Measurements from ENCODE around the gene AUTS2. TPM values are rescaled to one million over a fixed set of nuclear protein-coding genes. Genes with fewer than 3 reads are reported as not detected.

The AUTS2 gene
- total and polyA plus RNA-seq, 7 experiments from 2014 or later, result 0.40 to 31.7 (median 4.2) TPM

DNA sequence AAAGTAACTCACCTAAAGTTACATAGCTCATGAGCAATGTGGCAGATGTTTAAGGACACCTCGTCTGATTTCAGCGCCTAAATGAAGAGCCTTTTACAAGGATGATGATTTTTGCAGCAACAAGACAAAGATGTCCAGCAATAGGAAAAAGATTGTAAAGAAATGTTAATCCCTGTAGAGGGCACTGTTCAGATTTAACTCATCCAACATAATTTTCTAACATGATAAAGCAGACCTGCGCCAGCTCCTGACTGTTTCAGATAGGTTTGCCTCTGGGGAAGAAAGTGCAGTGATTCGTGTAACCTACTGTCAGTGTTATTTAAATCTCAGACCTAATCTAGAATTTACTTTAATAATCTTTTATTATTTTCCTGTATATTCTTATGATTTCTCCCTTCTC lies 595.2 kb downstream of the AUTS2 start:
- Mint-ChIP-seq H3K9me3 (peaks cover 0 to 12% (median 2%) of the 10 kb centered on the region in 11 donors), H3K4me3 (no peak overlapping the region), H3K36me3 (no peaks in the 10 kb centered on the region), H3K27ac (no peak overlapping the region), H3K4me1 (no peaks in the 10 kb centered on the region), H3K27me3 (peaks cover 0 to 3% (median 0%) of the 10 kb centered on the region in 5 donors)
- intact Hi-C loops (cut with micrococcal nuclease), result loop anchor here in 1 of 2 donors (1.0 kb wide), 1 partner anchor 505 kb away; no protein-coding TSS in a partner anchor
- Histone ChIP-seq H3K36me3 (ENCODE audit: control insufficient read depth in 2 of 3, insufficient read depth in 3 of 3, low read length in 3 of 3) (no peaks in the 10 kb centered on the region), H3K4me1 (ENCODE audit: control insufficient read depth in 2 of 2, insufficient read depth in 2 of 2, low read length in 2 of 2) (no peaks in the 10 kb centered on the region), H3K27ac (ENCODE audit: low read depth, low read length) (no peak overlapping the region), H3K4me3 (ENCODE audit: low read length) (no peak overlapping the region), H3K9me3 (ENCODE audit: control insufficient read depth in 2 of 3, low read length in 3 of 3) (no peaks in the 10 kb centered on the region), H3K27me3 (ENCODE audit: control insufficient read depth in 2 of 2, insufficient read depth in 2 of 2, low read length in 2 of 2) (no peaks in the 10 kb centered on the region)
- ChIA-PET POLR2A (no interaction called here), CTCF (interaction anchor here (0.7 kb wide), 1 partner anchor 455 kb away, joined by 3 read pairs; no protein-coding TSS in a partner anchor)
- peak in 1 of 9 donors; percentile 11 for DNase-seq
- ATAC-seq, result no peak

DNA sequence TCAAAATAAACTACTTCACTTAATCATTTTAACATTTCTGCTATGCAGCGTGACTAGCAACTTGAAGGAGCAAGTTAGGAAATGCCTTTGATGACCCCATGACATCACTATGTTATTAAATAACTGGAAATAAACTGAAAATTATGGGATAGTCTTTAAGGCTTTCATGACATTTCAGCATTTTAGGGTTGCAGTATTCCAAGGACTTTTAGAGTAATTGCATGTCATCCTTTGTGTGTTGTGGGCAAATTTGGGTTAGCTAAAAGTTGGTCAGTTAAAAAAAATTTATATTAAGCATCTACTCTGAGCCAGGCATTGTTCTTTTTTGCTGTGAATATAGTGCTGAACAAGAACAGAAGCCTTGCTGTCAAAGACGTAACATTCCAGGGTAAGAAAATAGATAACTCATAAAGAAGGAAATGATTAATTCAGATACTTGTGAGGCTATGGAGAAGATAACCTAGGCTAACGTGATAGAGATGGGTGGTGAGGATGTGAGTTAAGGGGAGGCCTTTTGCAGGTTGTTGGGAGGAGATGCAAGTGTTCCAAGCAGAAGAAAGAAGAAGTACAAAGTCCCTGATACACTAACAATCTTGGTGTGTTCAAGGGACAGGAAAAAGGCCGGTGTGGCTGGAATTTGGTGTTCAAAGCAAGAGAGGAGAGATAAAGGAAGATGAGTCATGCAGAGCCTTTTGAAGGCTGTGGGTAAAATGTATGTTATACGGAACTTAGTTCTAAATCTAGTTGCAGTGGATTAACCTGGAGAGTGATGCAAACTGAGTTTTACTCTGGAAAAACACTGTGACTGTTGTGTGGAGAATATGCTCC lies 610.2 kb downstream of the AUTS2 start:
- POLR2A ChIA-PET, result no interaction called here
- Mint-ChIP-seq H3K4me1 (no peaks in the 10 kb centered on the region), H3K27me3 (no peaks in the 10 kb centered on the region), H3K36me3 (no peaks in the 10 kb centered on the region), H3K9me3 (peaks cover 0 to 7% (median 0%) of the 10 kb centered on the region in 11 donors), H3K4me3 (no peak overlapping the region), H3K27ac (no peak overlapping the region)
- no peaks in the 10 kb centered on the region for H3K4me1 ChIP-seq (ENCODE audit: control insufficient read depth in 2 of 2, insufficient read depth in 2 of 2, low read length in 2 of 2)
- H3K36me3 ChIP-seq (ENCODE audit: control insufficient read depth in 2 of 3, insufficient read depth in 3 of 3, low read length in 3 of 3), result no peaks in the 10 kb centered on the region
- ATAC-seq (no peak), DNase-seq (no peak)
- no peaks in the 10 kb centered on the region for H3K27me3 ChIP-seq (ENCODE audit: control insufficient read depth in 2 of 2, insufficient read depth in 2 of 2, low read length in 2 of 2)
- no peak overlapping the region for H3K27ac ChIP-seq (ENCODE audit: low read depth, low read length)
- no peaks in the 10 kb centered on the region for H3K9me3 ChIP-seq (ENCODE audit: control insufficient read depth in 2 of 3, low read length in 3 of 3)
- no peak overlapping the region for H3K4me3 ChIP-seq (ENCODE audit: low read length)
- intact Hi-C loops (cut with micrococcal nuclease), result no loop called here
- CTCF ChIA-PET, result no interaction called here

DNA sequence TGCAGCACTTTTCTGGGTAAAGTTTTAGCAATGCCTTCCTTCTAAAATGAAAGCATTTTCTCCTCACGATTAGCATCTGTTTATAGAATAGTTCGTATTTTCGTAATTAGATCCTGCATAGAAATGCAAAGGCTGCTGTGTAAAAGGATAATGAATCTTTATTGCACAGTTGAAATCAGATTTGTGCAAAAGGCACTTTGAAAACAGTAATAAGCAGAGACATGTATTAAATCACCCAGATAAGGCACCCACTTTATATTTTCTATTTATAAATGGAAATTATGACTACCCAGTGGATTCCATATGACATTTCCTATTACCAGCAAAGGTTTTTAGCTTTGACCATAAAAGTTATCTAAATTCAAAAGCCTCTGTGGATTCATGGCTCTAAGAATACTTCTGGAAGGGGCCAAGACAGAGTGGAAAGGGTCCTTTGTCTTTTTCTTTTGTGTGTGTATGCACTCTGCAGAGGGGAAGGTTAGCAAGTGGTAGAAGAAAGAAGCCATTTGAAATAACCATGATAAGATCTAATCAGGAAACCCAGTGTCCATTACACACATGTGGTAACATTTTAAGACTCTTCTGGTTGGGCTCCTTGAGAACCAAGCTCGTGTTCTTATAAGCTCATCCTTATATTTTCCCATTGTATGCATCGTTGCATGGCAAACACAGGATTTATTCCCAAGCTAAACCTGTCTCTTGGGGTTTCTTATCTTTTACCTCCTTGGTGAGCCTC lies 612.1 kb downstream of the AUTS2 start:
- H3K9me3 ChIP-seq (ENCODE audit: control insufficient read depth in 2 of 3, low read length in 3 of 3), result no peaks in the 10 kb centered on the region
- ChIA-PET POLR2A (no interaction called here), CTCF (no interaction called here)
- no peaks in the 10 kb centered on the region for H3K36me3 ChIP-seq (ENCODE audit: control insufficient read depth in 2 of 3, insufficient read depth in 3 of 3, low read length in 3 of 3)
- Mint-ChIP-seq H3K27ac (no peak overlapping the region), H3K36me3 (no peaks in the 10 kb centered on the region), H3K9me3 (peaks cover 0 to 7% (median 0%) of the 10 kb centered on the region in 11 donors), H3K4me1 (peaks cover 0 to under 1% (median 0%) of the 10 kb centered on the region in 7 donors), H3K4me3 (no peak overlapping the region), H3K27me3 (no peaks in the 10 kb centered on the region)
- intact Hi-C loops (cut with micrococcal nuclease), result no loop called here
- no peak for ATAC-seq
- H3K4me1 ChIP-seq (ENCODE audit: control insufficient read depth in 2 of 2, insufficient read depth in 2 of 2, low read length in 2 of 2), result no peaks in the 10 kb centered on the region
- no peak overlapping the region for H3K4me3 ChIP-seq (ENCODE audit: low read length)
- no peak overlapping the region for H3K27ac ChIP-seq (ENCODE audit: low read depth, low read length)
- H3K27me3 ChIP-seq (ENCODE audit: control insufficient read depth in 2 of 2, insufficient read depth in 2 of 2, low read length in 2 of 2), result no peaks in the 10 kb centered on the region
- no peak for DNase-seq

DNA sequence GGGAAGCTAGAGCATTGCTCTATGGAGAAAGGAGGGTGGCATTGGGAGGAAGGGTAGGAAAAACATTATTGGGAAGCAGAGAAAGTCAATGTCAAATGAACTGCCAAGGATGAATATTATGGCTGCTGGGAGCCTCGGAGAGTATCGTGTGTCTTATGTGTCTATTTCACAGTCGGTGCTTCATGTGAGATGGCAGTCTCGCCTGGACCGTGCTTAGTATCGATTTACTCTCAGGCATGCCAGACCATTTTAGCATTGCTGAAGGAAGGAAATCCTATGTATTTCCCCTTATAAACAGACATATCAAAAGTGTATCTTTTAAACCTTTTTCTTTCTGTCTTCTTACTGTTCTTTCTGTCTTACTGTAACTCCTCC lies 612.6 kb downstream of the AUTS2 start:
- H3K27ac Mint-ChIP-seq, result no peak overlapping the region
- H3K36me3 Mint-ChIP-seq, result no peaks in the 10 kb centered on the region
- no peak overlapping the region for H3K27ac ChIP-seq (ENCODE audit: low read depth, low read length)
- H3K4me1 Mint-ChIP-seq, result peaks cover 0 to 2% (median 0%) of the 10 kb centered on the region in 7 donors
- H3K27me3 ChIP-seq (ENCODE audit: control insufficient read depth in 2 of 2, insufficient read depth in 2 of 2, low read length in 2 of 2), result no peaks in the 10 kb centered on the region
- no peaks in the 10 kb centered on the region for H3K9me3 ChIP-seq (ENCODE audit: control insufficient read depth in 2 of 3, low read length in 3 of 3)
- H3K27me3 Mint-ChIP-seq, result no peaks in the 10 kb centered on the region
- POLR2A ChIA-PET, result no interaction called here
- H3K4me3 Mint-ChIP-seq, result no peak overlapping the region
- no peak overlapping the region for H3K4me3 ChIP-seq (ENCODE audit: low read length)
- CTCF ChIA-PET, result interaction anchor here (0.7 kb wide), 1 partner anchor 281 kb away, joined by 3 read pairs; no protein-coding TSS in a partner anchor
- H3K4me1 ChIP-seq (ENCODE audit: control insufficient read depth in 2 of 2, insufficient read depth in 2 of 2, low read length in 2 of 2), result no peaks in the 10 kb centered on the region
- H3K36me3 ChIP-seq (ENCODE audit: control insufficient read depth in 2 of 3, insufficient read depth in 3 of 3, low read length in 3 of 3), result no peaks in the 10 kb centered on the region
- ATAC-seq (no peak), DNase-seq (no peak)
- peaks cover 0 to 7% (median 0%) of the 10 kb centered on the region in 11 donors for H3K9me3 Mint-ChIP-seq
- intact Hi-C loops (cut with micrococcal nuclease), result no loop called here

DNA sequence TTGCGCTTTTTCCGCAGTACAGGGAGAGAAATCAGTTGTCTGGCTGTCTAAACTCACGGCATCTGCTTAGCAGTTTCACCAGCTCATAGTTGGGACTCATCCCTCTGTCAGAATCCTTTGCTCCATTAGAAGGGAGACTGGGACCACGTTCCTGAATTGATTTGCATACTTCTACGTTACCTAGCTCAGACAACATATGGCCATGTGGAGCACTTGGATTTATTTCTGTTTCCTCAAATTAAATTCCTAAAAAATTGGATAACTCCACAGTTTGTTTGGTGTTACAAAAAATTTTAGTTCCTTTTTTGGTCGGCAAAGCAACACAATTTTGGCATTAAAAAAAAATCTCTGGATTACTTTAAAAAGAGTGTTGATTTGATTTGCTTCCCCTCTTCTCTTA lies 614.0 kb downstream of the AUTS2 start:
- H3K9me3 ChIP-seq (ENCODE audit: control insufficient read depth in 2 of 3, low read length in 3 of 3), result no peaks in the 10 kb centered on the region
- CTCF ChIA-PET, result no interaction called here
- intact Hi-C loops (cut with micrococcal nuclease), result no loop called here
- H3K27ac ChIP-seq (ENCODE audit: low read depth, low read length), result no peak overlapping the region
- Mint-ChIP-seq H3K9me3 (peaks cover 0 to 7% (median 0%) of the 10 kb centered on the region in 11 donors), H3K4me1 (peaks cover 0 to 5% (median 0%) of the 10 kb centered on the region in 7 donors), H3K4me3 (no peak overlapping the region), H3K27me3 (no peaks in the 10 kb centered on the region), H3K27ac (no peak overlapping the region), H3K36me3 (no peaks in the 10 kb centered on the region)
- no peak for DNase-seq
- H3K4me3 ChIP-seq (ENCODE audit: low read length), result no peak overlapping the region
- H3K27me3 ChIP-seq (ENCODE audit: control insufficient read depth in 2 of 2, insufficient read depth in 2 of 2, low read length in 2 of 2), result no peaks in the 10 kb centered on the region
- H3K4me1 ChIP-seq (ENCODE audit: control insufficient read depth in 2 of 2, insufficient read depth in 2 of 2, low read length in 2 of 2), result no peaks in the 10 kb centered on the region
- POLR2A ChIA-PET, result no interaction called here
- H3K36me3 ChIP-seq (ENCODE audit: control insufficient read depth in 2 of 3, insufficient read depth in 3 of 3, low read length in 3 of 3), result no peaks in the 10 kb centered on the region
- ATAC-seq, result no peak

DNA sequence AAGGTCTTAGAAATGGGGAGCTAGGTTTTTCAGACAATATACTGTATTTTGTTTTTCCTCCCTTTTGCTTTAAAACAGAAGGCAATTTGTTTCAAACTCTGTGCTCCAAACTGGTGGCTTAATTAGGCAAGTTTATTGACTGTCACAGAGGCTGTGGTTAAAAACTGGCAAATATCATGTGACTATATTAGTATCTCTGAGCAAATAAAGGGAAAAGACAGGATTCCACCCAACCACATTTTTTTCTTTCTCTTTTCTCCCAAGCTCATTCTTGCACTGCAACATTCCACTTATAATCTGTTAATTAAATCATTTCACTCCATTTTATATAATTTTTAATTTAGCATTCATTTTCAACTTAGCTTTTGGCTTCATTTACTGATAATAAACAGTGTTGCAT lies 615.8 kb downstream of the AUTS2 start:
- H3K36me3 Mint-ChIP-seq, result no peaks in the 10 kb centered on the region
- H3K4me3 Mint-ChIP-seq, result no peak overlapping the region
- H3K27me3 Mint-ChIP-seq, result no peaks in the 10 kb centered on the region
- no peak for DNase-seq
- Histone ChIP-seq H3K27me3 (ENCODE audit: control insufficient read depth in 2 of 2, insufficient read depth in 2 of 2, low read length in 2 of 2) (no peaks in the 10 kb centered on the region), H3K36me3 (ENCODE audit: control insufficient read depth in 2 of 3, insufficient read depth in 3 of 3, low read length in 3 of 3) (no peaks in the 10 kb centered on the region), H3K27ac (ENCODE audit: low read depth, low read length) (no peak overlapping the region), H3K4me1 (ENCODE audit: control insufficient read depth in 2 of 2, insufficient read depth in 2 of 2, low read length in 2 of 2) (no peaks in the 10 kb centered on the region), H3K9me3 (ENCODE audit: control insufficient read depth in 2 of 3, low read length in 3 of 3) (no peaks in the 10 kb centered on the region), H3K4me3 (ENCODE audit: low read length) (no peak overlapping the region)
- H3K4me1 Mint-ChIP-seq, result peaks cover 0 to 5% (median 0%) of the 10 kb centered on the region in 7 donors
- H3K9me3 Mint-ChIP-seq, result peaks cover 0 to 7% (median 0%) of the 10 kb centered on the region in 11 donors
- H3K27ac Mint-ChIP-seq, result no peak overlapping the region
- intact Hi-C loops (cut with micrococcal nuclease), result no loop called here
- ChIA-PET CTCF (no interaction called here), POLR2A (no interaction called here)
- ATAC-seq, result no peak

All from naive thymus-derived CD4-positive, alpha-beta T cell (primary cell).